AG08396 (cell line): ENCODE measurements around the gene TNFRSF13B.
"Not testable (repeated sequence)": the region's sequence is repeated elsewhere in the genome, so short reads cannot be mapped to it uniquely, and the experiment has no call there.

Experiments
- DNase-seq: peaks from one replicate; pipeline ENCODE4 v3.0.0; 2012; ENCODE audit warnings: low spot score, mixed read lengths

Gene TNFRSF13B

DNA sequence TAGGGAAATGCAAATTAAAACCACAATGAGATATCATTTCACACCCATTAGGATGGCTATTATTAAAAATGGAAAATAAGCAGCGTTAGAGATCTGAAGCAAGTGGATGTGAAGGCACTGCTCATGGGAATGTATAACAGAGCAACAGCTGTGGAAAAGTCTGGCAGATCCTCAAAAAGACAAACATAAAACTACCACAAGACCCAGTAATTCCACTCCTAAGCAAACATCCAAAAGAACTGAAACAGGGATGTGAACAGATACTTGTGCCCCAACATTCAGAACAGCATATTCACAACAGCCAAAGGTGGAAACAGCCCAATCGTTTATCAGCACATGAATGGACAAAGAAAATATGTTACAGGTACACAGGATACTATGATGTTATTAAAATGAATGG is 10.9 kb downstream of the TNFRSF13B start:
- not testable (repeated sequence) for DNase-seq

DNA sequence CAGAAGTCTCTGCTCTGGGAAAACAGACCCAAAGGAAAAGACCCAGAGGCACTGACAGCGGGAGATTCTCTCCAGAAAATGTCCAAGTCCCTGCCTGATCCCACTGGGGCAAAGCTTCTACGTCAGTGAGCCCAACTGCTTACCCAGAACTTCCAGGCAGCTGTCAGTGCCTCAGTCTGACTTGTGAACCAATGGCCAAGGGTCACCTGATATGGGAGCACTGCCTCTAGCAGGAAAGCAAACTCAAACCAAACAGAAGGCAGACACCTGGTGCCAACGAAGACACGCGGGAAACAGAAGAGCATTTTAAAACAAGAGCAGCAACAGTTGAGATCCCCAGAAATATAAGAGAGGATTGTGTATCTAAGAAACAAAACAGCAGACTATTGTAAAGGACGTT is 16.9 kb downstream of the TNFRSF13B start:
- not testable (repeated sequence) for DNase-seq

DNA sequence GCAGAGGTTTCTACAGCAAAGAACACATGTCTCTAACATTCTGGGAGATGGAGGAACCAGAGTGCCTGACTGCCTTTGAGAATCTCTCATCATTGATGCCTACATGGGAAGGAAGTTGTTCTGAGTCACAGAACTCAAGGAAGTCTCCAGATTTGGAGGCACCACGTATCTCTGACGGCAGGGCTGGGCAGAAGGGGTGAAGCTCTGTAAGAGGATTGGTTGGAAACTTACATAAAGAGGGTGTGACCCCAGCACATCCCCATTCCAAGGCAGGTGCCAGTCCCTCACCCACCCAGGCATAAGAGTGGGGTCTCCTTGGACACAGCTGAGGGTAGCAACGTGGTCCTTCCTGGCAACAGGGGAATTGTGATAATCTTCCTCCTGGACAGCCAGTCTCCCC is 17.4 kb downstream of the TNFRSF13B start:
- no peak for DNase-seq

DNA sequence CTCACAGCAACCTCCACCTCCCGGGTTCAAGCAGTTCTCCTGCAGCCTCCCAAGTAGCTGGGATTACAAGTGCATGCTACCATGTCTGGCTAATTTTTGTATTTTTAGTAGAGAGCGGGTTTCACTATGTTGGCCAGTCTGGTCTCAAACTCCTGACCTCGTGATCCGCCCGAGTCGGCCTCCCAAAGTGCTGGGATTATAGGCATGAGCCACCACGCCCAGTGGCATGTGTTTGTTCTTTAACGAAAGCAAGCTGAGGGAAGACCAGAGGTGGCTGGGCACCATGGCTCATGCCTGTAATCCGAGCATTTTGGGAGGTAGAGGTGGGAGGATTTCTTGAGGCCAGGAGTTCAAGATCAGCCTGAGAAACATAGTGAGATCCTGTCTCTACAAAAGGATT is 18.1 kb downstream of the TNFRSF13B start:
- no peak for DNase-seq

DNA sequence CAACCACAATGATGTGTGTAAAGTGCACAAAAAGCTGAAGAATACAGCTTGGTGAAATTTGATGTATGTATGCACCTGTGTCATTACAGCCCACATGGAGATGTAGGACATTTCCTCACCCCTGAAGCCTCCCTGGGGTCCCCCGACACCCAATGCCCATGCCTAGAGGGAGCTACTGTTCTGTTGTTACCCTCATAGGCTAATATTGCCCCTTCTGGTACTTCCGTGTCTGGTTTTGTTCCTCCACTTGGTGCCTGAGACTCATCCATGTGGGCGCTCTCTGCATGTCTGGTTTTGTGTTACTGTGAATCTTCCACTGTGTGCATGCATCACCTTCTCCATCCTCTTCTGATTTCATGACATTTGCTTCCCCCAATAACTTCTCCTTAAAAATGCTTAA is 18.6 kb downstream of the TNFRSF13B start:
- DNase-seq: no peak

DNA sequence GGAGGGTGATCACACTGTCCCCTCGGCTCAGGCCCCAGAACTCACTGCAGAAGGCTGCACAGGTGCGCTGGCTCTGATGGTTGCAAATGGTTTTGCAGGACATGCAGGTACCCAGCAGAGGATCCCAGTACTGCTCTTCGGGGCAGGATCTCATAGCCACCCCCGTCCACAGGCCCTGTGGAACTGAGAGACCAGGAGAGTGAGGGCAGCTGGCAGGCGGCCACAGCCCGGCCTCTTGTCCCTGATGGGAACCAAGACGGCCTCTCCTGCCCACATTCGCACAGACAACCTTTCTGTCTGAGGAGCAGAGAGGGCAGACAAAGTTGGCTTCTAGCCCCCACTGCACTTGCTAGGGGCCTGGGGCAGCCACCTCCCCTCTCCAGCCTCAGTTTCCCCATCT is 19.5 kb downstream of the TNFRSF13B start:
- DNase-seq: no peak

DNA sequence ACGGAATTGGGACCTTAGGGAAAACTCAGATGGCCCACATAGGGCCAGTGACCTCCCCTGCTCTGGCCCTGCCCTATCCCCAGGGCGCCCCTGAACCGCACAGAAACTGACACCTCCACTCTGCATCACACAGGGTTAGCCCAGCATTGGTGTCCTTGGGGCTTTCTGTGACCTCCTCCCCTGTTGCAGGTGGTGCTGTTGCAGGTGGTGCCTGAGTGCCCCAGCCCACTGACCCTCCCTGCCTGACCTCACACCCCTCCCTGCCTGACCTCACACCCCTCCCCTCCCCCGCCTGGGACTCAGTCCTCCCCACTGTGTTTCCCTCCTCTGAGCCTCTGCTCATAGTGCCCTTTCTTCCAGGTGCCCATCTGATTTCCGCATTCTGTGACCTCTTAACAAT is 21.4 kb downstream of the TNFRSF13B start:
- no peak for DNase-seq

DNA sequence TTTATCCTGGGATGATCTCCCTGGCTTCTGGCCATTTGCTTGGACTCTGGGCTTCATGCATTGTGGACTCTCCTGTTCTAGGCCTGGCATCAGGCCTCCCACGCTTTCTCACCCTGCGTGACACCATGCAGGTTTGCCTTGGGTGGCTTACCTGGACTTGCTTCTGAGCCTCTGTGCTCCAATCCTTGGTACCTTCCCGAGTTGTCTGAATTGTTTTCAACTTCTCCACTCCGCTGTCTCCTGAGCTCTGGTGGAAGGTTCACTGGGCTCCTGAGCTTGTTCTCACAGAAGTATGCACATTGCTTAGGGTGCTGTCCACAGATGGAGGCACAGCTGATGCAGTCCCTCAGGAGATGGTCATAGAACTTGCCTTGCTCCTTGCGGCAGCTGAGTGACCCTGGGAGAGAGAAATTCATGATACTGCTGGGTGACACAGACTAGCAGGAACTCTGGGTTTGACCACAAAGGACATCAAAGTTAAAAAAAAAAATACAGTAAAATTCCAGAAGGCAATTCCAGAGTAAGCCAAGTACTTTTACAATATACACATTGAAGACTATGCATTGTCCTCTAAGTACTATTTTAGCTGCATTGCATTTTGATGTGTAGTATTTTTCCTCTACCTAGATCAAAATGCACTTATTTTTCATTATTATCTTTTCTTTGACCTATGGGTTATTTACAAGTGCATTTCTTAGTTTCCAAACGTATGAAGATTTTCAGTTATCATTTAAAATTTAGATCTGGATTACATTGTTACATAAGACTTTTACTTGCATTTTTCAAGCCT is 23.1 kb downstream of the TNFRSF13B start:
- no peak for DNase-seq

DNA sequence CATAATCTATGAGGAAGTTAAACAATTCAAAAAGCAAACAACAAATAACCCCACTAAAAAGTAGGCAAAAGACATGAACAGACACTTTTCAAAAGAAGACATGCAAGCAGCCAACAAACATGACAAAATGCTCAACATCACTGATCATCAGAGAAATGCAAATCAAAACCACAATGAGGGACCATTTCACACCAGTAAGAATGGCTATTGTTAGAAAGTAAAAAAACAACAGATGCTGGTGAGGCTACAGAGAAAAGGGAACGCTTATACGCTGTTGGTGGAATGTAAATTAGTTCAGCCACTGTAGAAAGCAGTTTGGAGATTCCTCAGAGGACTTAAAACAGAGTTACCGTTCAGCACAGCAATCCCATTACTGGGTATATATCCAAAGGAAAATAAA is 24.4 kb downstream of the TNFRSF13B start:
- no peak for DNase-seq

DNA sequence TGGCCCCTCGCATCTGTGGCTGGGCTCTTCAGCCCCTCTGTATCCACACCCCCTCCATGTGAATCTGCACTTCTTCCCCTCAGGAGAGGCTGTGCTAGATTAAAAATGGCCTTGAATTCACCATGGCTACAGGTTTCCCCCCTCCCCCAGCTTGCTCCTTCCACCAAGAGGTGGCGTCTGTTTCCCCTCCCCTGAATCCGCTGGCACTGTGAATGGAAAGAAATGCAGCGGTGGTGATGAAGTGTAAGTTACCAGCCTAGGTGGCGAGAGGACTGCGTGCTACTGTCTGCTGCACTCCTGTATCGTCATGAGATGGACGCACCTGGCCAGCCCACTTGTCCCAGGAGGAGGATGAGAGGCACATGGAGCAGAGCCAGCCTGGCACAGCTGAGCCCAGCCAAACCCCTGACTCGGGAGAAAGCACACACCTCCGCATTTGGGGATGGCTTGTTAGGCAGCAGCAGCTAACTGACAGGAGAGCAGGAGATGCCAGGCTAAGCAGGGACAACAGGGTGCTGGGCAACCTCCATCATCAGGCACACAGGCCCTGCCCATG is 26.2 kb downstream of the TNFRSF13B start:
- no peak for DNase-seq

DNA sequence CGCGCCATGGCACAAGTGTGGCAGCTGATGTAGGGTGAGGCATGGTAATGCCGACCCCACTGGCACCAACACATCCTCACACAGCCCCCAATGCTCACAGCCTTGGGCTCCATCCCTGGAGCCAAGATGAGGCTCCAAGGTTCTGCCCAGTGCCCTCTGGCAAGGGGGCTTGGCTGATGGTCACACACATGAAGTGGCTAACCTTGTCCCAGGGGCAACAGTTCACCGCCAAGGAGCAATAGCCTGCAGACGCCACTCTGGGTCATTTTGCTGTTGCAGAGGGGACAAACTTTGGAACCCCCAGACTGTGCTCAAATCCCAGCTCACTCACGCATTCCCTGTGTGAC is 26.8 kb downstream of the TNFRSF13B start:
- DNase-seq: no peak

DNA sequence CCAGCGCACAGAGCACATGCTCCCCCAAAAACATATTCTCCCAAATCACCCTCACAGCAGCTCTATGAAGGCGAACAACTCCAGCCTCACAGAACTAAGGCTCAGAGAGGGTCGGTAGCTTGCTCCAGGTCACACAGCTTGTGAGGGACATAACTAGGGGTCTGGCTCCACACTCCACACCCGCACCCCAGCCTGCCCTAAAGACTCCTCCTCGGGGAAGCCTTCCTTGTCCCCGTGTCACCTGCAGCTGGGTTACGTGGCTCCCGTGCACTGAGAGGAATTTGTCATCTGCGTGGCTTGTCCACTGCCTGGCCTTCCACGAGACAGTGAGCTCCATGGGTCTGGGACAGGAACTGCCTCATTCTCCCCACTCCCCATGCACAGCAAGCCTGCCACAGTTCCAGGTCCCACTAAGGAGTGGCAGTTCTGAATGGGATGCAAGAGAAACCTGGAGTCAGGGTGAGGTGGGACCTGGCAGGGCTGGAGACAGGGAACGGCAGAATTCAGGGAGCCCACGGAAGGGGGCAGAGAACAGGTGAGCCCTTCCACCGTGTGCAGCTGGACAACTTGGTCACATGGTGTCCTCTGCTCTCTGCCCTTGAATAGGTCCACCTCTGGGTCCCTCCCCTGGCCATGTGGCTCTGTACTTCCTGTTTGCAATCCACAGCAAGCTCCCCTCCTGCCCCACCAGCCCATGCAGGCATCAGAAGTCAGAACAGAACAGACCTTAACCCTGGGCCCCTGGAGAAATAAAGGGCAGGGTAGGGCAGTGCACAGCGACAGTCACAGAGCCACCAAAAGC is 27.4 kb downstream of the TNFRSF13B start:
- DNase-seq: no peak

DNA sequence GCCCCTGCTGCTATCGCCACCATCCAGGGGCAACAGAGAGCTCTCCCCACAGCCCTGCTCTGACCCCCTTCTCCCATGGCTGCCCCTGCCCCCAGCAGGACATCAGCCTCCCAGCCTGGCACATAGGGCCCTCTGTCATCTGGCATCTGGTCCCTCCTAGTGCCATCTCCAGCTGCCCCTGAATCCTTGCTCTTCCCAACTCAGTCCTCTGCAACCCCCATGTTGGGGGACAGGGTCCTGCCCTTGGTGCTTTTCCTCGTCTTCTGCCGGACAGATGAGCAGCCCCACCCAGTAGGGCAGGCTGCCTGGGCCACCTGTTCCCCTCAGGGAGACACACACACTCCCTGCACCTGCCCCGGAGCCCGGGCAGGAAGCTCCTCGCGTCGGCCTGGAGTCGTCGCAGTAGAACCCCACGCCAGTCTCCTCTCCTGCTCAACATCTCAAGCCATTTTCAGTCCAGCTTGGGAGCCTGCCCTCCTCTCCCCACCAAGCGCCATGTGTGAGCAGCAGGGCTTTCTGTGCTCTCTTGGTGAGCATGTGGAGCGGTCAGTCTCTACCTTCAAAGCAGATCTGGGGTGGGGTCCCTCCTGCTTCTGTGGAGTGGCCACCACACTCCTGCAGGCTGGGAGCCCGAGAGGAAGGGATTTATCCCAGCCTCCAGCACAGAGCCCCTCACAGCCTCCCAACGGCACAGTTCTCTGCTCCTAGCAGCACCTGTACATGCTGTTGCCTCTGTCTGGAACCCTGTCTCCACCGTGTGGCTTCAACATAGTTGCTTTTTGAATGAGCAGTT is 28.2 kb downstream of the TNFRSF13B start:
- DNase-seq: no peak

DNA sequence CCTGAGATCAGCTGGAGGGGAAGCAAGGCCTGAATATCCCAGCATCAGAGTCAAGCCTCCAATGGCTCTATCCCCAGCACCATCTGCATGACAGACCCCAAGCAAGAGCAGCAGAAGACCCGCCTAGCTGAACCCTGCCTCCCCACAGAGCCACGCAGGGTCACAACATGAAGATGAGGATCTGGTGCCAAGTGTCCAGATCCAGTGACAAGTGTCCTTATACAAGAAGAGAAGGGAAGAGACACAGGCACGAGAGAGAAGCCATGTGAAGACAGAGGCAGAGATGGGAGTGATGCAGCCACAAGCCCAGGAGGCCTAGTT is 28.9 kb downstream of the TNFRSF13B start:
- no peak for DNase-seq

DNA sequence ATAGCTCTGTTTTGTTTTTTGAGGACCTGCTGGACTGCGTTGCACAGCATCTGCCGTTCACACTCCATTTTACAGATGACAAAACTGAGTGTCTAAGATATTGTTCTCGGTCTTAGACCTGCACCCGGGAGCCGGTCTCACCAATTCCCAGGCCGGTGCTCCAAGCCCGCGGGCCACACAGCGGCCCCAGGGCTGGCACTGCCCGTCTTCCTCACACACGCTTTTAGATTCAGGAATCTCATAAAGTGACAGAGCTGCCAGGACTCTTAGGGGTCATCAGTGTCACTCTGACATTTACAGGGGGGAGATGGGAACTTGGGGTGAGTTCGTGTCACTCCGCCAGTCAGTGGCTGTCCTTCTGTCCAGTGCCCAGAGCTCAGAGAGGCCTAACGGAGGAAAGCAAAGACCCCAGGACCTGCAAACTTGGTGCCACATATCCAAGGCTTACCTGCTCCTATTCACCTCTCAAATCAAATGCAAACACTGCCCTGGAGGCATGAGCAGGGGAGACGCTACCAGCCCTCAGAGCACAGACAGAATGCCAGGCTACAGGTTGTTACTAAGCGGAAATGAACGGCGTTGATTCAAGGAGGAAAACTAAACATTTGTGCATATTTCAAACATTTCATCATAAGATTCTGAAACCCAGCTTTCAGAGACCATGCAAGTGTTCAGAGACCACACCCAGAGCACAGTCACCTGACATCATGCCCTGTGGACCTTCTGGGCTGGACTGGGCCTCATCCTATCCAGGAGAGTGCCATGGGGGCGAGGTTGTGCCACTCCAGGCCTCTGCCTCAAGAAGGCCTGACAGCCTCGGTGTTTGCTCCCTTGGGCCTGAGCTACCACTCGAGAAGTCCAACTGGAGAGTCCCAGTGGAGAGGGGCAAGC is 29.5 kb downstream of the TNFRSF13B start:
- no peak for DNase-seq

DNA sequence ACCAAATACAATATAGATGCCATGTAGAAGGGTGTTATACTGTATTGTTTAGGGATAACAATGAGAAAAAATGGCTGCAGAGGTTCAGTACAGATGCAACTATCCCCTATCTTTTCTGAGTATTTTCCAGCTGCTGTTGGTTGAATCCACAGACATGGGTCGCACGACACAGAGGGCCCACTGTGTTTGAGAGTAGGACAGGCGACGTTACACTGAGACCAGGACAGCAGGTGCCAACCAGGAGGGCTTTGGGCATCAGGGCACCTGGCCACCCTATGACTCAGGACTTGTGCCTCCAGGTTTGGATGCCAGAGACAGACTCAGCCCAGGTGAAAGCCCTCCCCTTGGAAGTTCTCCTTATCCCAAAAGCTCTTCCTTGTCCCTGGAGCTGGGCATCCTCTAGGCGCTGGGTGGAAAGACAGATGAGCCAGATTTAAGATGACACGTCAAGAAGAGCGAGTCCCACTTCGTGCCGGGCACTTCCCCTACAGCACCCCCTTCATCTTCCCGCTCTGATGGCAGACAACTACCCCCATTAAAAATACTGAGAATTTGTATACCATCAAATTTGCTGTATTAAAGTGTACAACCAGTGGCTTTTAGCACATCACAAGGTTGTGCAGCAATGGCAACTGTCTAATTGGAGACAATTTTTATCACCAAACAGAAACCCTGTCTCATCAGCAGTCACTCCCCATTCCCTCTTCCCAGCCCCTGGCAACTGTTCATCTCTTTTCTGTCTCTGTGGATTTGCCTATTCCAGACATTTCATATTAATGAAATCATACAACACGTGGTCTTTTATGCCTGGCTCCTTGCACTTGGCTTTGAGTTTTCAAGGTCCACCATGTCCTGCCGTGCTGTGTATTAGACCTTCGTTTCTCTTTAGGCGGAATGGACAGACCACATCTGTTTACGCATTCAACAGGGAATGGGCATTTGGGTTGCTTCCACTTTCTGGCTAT is 30.6 kb downstream of the TNFRSF13B start:
- DNase-seq: no peak

DNA sequence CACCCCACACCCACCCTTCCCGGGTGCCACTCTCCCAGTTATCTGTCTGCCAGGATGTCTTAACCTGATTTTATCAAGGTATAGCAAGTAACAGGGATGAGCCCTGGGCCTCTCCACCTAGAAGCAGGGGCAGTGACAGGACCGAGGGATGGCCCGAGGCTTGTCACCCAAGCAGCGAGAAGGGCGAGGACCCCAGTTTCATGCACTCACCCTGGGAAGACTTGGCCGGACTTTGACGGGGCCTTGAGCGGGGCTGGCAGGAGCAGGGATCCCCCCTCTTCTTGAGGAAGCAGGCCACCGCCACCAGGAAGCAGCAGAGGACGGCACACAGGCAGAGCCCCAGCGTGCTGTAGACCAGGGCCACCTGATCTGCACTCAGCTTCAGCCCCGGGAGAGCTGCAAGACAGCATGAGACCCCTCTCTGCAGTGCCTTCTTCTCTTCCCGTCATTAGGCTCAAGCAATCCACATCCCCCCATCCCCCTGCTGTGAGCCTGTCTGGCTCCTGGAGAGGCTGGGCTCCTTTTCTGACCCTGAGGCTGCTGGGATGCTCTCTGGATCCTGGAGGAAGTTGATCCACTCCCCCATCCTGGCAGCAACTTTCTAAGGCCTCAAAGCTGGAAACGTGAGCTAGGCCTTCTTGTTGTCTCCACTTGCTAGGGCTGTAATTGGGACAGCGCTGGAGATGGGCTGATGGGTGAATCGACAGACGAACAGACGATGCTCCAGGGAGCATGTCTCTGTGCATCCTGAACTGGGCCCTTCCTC is 31.6 kb downstream of the TNFRSF13B start:
- no peak for DNase-seq

DNA sequence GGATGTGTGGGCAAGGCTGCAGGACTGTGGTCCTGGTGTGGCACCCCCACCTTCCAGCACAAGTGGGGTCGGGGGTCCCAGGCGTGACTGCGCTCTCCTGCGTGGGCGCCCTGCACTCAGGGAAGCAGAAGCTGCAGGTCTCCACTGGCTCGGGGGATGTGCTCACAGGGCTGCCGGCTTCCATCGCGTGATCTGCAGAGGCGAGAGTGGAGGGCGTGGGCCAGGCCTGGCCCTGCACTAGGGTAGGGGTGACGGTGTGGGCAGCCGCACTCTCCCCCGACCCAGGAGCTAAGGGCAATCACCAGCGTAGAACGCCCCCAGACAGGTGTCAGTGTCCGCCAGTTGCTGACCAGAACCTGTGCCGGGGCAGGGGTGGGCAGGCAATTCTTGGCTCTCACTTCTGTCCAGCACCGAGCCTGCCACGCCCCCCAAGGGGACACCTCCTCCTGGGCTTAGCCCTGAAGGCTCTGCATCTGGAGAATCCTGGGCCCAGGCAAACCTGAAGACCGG is 32.3 kb downstream of the TNFRSF13B start:
- no peak for DNase-seq

DNA sequence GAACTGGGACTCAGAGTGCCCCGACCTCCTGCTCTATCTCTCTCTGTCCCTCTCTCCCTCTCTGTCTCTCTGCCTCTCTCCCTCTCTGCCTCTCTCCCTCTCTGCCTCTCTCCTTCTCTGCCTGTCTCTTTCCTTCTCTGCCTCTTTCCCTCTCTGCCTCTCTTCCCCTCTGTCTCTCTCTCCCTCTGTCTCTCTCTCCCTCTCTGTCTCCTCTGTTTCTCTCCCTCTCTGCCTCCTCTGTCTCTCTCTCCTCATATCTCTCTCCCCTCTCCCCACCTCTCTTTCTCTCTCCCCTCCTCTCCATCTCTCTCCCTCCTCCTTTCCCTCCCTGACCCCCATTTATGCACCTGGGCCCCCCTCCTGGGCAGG is 32.7 kb downstream of the TNFRSF13B start:
- no peak for DNase-seq
